PC-9 (cell line): ENCODE data around the gene HEXIM1.

Experiments
- CTCF ChIP-seq: fragments of 200-600 bp; sonication (generic); conservative IDR thresholded peaks from 2 replicates; pipeline ENCODE4 v1.6.1; 2017; ENCODE audit warnings: mixed run types, antibody characterized with exemption, mild to moderate bottlenecking, moderate library complexity
- EZH2 ChIP-seq: fragments of 200-600 bp; sonication (generic); IDR thresholded peaks from 2 replicates; pipeline ENCODE4 v1.8.0; 2017; ENCODE audit warnings: antibody characterized with exemption, low read depth

GRCh38 chr17:45164734-45165269, 16.5 kb downstream of the HEXIM1 start:
- TF ChIP-seq EZH2 (no peak), CTCF (no peak)
